ENCODE results near the gene ATP13A1.

Gene ATP13A1

GRCh38 chr19:19662871-19663255 is 613 bp downstream of the ATP13A1 start:
- peak; percentile 6 for DNase-seq (ENCODE audit: low spot score)

DNA sequence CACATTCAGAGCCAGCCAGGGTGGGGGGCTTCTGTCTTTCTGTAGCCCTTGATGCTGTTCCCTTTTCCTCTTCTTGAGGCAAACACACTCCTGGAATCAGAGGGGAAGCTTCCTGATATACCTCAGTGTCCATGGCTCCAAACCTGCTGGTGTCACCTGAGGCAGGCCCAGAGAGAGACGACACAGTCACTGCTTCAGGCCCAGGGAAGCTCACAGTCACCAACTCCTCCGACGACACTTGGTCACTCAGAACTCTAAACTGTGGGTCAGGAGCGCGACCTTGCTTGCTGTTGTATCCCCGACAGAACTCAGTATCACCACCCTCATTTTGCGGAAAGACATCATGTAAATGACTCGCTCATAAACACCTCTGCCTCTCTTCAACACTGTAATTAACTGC is 1.1 kb downstream of the ATP13A1 start:
- DNase-seq (ENCODE audit: low spot score): no peak

DNA sequence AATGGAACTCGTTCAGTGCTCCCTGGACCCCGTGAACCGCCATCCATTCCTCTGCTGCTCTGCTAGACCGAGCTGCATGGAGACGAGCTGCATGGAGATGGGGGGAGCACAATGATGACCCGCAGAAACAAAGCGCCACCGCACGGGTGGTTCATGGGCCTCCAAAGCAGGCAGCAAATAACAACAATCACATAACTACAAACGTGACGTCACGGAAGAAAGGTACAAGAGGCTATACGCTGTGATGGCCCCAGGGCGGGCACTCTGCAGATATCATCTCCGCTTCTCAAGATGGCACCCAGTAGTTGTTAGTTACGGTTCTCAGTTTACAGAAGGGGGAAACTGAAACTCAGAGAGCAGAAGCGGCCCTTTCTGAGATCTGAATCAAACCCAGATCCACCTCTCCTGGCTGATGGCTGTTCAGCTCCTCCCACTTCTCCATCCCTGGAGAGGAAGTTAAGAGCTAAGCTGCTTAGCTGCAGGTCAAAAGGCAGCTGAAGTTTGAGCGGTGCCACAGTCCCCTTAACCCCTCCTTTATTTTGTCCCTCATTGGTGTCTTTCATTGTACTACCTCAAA is 1.7 kb downstream of the ATP13A1 start:
- DNase-seq (ENCODE audit: low spot score): no peak

GRCh38 chr19:19661141-19661674 is 2.3 kb downstream of the ATP13A1 start:
- no peak for DNase-seq (ENCODE audit: low spot score)

GRCh38 chr19:19659646-19660245 is 3.7 kb downstream of the ATP13A1 start:
- no peak for DNase-seq (ENCODE audit: low spot score)

DNA sequence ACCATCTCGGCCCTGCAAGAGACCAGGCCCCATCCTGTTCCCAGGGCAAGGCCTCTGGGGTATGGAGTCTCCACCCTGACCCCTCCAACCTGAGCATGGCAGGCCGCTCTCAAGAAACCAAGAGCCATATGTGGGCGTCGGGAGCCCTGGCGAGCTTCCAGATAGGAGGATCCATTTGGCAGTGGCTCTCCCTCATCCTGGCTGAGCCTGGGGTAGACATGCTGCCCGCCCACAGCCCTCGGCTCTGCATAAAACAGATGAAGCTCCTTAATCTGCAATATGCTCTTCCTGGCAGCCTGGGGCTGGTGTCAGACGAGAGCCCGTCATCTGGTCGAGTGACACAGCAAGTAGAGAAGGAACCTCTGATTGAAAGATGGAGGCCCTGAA is 6.1 kb downstream of the ATP13A1 start:
- no peak for DNase-seq (ENCODE audit: low spot score)

- no peak for DNase-seq (ENCODE audit: low spot score)
Measured at GRCh38 chr19:19656451-19657396, 6.8 kb downstream of the ATP13A1 start.

- no peak for DNase-seq (ENCODE audit: low spot score)
Measured at GRCh38 chr19:19655641-19656343, 7.7 kb downstream of the ATP13A1 start.

DNA sequence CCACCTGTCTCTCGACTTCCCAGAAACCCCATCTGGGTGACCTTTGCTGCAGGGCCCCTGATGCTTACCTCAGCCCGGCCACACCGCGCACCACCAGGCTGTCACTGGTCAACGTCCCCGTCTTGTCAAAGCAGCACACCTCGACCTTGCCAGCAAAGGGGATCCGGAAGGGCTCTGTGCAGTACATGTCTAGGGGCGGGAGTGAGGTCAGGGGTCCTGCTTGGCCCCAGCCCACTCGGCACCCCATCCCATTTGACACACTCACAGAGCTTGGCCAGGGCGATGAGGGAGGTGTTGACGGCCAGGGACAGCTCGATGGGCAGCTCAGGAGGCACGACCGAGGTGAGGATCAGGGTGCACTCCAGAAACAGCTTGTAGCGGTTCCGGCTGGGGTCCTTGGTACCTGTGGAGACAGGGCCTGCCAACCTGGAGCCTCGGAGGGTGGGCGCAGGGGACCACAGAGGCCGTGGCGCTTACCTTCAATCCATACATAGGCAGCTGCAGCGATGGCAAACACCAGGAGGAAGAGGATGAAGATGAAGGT is 8.4 kb downstream of the ATP13A1 start:
- no peak for DNase-seq (ENCODE audit: low spot score)

DNA sequence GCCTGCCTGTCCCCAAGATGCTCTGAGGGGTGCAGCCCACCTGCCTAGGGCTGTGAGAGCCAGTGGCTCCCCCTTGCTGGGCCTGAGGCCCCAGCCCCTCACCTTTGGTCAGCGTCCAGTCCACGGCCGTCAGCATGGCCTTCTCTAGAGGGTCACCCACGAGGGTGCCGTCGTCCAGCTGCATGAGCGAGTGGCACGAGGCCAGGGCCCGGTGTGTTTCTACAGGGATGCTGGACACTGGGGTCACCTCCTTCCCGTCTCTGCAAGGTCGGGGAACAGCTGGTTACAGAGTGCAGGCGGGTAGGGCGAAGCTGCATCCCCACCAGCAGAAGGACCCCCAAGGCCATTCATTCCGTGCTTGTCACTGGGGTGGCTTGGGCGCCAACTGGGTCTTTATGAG is 9.0 kb downstream of the ATP13A1 start:
- no peak for DNase-seq (ENCODE audit: low spot score)

DNA sequence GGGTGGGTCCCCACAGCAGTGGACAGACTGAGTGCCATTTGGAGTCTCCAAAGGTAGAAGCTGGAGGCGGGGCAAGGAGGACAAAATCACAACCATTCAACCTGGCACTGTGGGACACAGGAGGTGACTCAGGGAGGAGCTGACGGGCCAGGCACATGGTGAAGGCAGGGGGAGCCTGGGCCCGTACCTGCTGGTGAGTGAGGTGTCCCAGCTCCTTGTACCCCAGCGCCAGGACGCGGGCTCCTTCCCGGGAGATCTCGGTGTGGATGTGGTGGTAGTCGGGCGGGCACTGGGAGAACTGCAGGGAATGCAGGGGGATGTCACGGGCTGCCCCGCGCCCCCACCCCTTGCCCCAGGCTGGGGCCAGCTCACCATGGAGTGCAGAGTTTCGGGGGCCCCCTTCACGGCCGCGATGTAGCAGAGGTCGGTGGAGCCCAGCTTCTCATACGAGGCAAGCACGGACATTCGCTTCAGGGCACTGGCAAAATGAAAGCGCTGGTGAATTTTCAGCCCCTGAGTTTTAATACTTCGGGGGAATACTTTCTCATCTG is 9.8 kb downstream of the ATP13A1 start:
- DNase-seq (ENCODE audit: low spot score): no peak

GRCh38 chr19:19652482-19653295 is 10.8 kb downstream of the ATP13A1 start:
- DNase-seq (ENCODE audit: low spot score): no peak

DNA sequence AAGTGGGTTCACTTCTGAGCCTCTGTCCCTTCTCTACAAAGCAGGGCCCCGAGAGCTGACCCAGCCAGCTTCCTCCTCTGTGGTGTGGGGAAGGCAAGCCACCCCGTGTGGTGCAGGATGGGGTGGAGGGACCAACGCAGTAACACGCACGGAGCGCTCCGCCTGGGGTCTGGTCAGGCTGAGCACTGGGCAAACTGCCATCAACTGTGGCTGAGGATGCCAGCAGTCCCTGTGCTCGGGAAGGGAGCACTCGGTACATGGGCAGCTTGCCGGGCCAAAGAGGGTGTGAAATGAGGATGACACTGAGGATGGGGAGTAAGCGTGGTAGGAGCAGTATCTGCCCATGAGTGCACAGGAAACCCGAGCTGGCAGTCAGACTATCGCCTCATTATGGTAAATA is 12.4 kb downstream of the ATP13A1 start:
- DNase-seq (ENCODE audit: low spot score): no peak

- DNase-seq (ENCODE audit: low spot score): no peak
Measured at GRCh38 chr19:19650331-19650730, 13.1 kb downstream of the ATP13A1 start.

DNA sequence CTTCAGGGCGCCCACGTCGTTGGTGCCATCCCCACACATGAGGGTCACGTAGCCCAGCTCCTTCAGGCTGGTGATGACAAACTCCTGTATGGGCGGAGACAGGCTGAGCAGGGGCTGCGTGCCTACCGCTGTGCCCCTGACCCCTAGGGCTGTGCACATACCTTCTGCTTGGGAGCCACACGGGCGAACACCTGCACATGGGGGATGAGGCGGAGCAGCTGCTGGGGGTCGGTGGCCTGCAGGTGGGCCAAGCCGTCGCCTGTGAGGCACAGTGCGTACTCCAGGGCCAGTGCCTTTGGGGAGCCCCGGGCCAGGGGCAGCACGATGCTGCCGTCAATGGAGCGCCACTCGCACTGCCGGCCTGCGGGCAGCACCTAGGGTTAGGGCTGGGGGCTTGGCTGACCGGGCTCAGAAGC is 13.9 kb downstream of the ATP13A1 start:
- no peak for DNase-seq (ENCODE audit: low spot score)

GRCh38 chr19:19649155-19649554 is 14.3 kb downstream of the ATP13A1 start:
- DNase-seq (ENCODE audit: low spot score): no peak

DNA sequence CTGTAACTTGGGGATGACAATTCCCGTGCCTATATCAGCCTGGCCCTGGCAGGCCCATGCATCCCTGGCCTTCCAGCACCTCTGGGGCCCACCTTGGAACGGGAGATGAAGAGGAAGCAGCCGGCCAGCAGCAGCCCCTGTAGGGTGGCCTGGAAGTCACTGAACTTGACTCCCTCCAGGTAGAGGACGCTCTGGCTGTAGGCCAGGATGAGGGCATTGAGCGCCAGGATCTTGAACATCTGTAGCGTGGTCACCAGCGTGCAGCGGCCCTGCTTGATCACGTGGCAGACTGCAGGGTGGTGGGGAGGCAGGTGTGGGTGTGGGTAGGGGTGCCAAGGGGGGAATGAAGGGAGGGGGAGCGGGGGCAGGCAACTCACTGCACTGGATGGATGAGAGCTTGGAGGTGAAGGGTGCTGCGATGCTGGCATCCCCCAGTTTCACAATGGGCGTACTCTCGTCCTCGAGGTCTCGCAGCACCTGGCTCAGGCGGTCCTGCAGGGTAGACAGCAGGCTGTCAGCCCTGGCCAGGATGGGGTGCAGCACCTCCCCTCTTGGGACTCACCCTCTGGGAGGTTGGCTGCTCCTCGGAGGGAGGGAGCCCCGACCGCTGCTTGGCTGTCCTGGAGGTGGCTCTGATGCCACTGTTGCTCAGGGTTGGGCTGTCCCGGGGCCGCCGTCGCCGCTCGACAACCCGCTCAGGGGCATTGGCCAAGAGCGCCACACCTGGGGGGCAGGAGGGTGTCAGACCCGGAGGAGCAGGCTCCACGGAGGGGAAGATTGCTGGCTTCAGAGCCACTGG is 16.2 kb downstream of the ATP13A1 start:
- no peak for DNase-seq (ENCODE audit: low spot score)

DNA sequence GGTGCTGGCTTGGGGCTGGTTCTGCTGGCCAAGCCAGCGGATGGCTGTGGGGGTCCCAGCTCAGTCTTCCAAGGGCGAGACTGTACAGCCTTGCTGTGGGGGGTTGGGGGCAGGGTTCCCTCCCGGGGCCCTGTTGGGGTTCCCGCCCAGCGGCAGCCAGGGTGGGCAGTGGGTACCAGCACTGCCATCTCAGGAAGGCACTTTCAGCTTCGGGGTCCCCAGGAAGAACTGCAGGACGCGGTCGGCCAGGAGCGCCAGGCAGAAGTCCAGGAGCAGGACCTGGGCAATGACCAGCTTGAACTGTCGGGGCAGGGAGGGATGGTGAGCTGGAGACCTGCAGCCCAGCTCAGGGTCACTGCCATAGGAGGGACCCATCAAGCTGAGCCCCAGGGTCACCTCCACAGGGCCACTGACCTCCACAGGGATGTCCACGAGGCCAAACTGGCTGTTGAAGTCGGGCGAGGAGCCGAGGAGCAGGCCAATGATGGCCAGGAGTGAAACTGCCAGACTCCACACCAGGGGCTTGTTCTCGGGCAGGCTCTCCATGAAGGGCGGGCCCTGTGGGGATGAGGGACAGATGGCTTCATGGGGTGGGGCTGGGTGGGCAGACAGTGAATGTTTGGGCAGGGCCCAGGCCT is 18.1 kb downstream of the ATP13A1 start:
- no peak for DNase-seq (ENCODE audit: low spot score)

DNA sequence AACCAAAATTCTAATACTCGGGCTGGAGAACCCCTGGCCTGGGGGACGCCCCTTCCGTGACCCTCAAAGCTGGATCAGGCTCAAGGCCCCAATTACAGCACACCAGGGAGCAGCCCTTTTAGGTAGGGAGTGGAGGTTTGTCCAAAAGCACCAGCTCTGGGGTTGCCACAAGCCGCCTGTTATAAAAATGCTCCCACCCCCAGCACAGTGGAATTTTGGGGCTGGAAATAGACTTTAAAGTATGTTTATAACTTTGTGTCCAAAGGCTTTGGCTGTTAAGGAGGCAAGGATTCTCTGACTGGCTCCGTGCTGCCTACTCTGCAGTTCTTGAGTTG is 19.5 kb downstream of the ATP13A1 start:
- no peak for DNase-seq (ENCODE audit: low spot score)
